ENCODE data around the gene IFIH1.

DNA sequence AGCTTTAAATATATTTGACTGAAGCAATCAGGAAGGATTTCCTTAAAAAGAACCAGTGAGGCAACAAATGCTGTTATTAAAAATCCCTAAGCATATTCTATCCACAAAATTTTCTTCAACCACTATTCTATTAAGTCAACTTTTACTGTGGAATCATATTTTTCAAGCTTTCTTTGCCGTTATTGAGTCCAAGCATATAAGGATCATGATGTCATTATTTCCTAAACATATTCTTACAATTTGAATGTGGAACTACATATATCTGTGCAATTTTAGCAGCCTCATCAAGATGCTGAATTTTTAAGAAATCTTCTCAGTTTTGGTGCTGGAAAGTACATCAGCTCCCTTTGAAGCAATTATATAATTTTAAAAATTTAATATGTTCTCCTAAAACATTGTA, 5.6 kb downstream of the IFIH1 start:
- no peak for TF ChIP-seq CTCF (IDR thresholded peaks at IDR 0.05)
- TF ChIP-seq EZH2 (IDR thresholded peaks at IDR 0.05; ENCODE audit: borderline replicate concordance, insufficient read depth, low read depth, low read length, poor library complexity, severe bottlenecking): no peak

Data from B cell (primary cell).